ENCODE measurements around the gene SPPL2C. TPM values are rescaled to one million over a fixed set of nuclear protein-coding genes. Genes with fewer than 3 reads are reported as not detected.

The SPPL2C gene
- total and polyA plus RNA-seq, 2 donors: not detected

GRCh38 chr17:45815752-45816151 is 28.9 kb upstream of the SPPL2C start:
- no peak overlapping the region for H3K4me3 ChIP-seq (ENCODE audit: low read length in 2 of 2)
- H3K36me3 ChIP-seq (ENCODE audit: control insufficient read depth in 2 of 2, insufficient read depth in 2 of 2, low read length in 1 of 2): no peaks in the 10 kb centered on the region
- no peak for DNase-seq (ENCODE audit: low read depth in 6 of 9, low spot score in 9 of 9)
- no peaks in the 10 kb centered on the region for H3K4me1 ChIP-seq (ENCODE audit: control insufficient read depth in 2 of 2, insufficient read depth in 2 of 2, low read length in 2 of 2)
- 92% methylated on average over 6 of the region's 6 CpGs for WGBS
- H3K27ac ChIP-seq (ENCODE audit: low read depth in 1 of 2, low read length in 1 of 2): no peak overlapping the region
- H3K27me3 ChIP-seq (ENCODE audit: control insufficient read depth in 2 of 2, insufficient read depth in 1 of 2, low read length in 1 of 2): peaks cover 0 to 34% of the 10 kb centered on the region in 2 donors
- H3K9me3 ChIP-seq (ENCODE audit: control insufficient read depth in 2 of 2, insufficient read depth in 1 of 2, low read length in 1 of 2): no peaks in the 10 kb centered on the region

- no peak overlapping the region for H3K27ac ChIP-seq (ENCODE audit: low read depth in 1 of 2, low read length in 1 of 2)
- peaks cover 0 to 20% of the 10 kb centered on the region in 2 donors for H3K27me3 ChIP-seq (ENCODE audit: control insufficient read depth in 2 of 2, insufficient read depth in 1 of 2, low read length in 1 of 2)
- 92% methylated on average over 6 of the region's 6 CpGs for WGBS
- DNase-seq (ENCODE audit: low read depth in 6 of 9, low spot score in 9 of 9): no peak
- H3K36me3 ChIP-seq (ENCODE audit: control insufficient read depth in 2 of 2, insufficient read depth in 2 of 2, low read length in 1 of 2): no peaks in the 10 kb centered on the region
- H3K4me3 ChIP-seq (ENCODE audit: low read length in 2 of 2): no peak overlapping the region
- no peaks in the 10 kb centered on the region for H3K9me3 ChIP-seq (ENCODE audit: control insufficient read depth in 2 of 2, insufficient read depth in 1 of 2, low read length in 1 of 2)
- no peaks in the 10 kb centered on the region for H3K4me1 ChIP-seq (ENCODE audit: control insufficient read depth in 2 of 2, insufficient read depth in 2 of 2, low read length in 2 of 2)
Measured at GRCh38 chr17:45818041-45818440, 26.6 kb upstream of the SPPL2C start.

- no peak for DNase-seq (ENCODE audit: low read depth in 6 of 9, low spot score in 9 of 9)
- H3K9me3 ChIP-seq (ENCODE audit: control insufficient read depth in 2 of 2, insufficient read depth in 1 of 2, low read length in 1 of 2): no peaks in the 10 kb centered on the region
- no peak overlapping the region for H3K4me3 ChIP-seq (ENCODE audit: low read length in 2 of 2)
- H3K4me1 ChIP-seq (ENCODE audit: control insufficient read depth in 2 of 2, insufficient read depth in 2 of 2, low read length in 2 of 2): no peaks in the 10 kb centered on the region
- no peaks in the 10 kb centered on the region for H3K36me3 ChIP-seq (ENCODE audit: control insufficient read depth in 2 of 2, insufficient read depth in 2 of 2, low read length in 1 of 2)
- no peak overlapping the region for H3K27ac ChIP-seq (ENCODE audit: low read depth in 1 of 2, low read length in 1 of 2)
- WGBS: 92% methylated on average over 4 of the region's 4 CpGs
- H3K27me3 ChIP-seq (ENCODE audit: control insufficient read depth in 2 of 2, insufficient read depth in 1 of 2, low read length in 1 of 2): peaks cover 0 to 14% of the 10 kb centered on the region in 2 donors
Measured at GRCh38 chr17:45818699-45819098, 26.0 kb upstream of the SPPL2C start.

GRCh38 chr17:45819632-45820031 is 25.0 kb upstream of the SPPL2C start:
- Histone ChIP-seq H3K27me3 (ENCODE audit: control insufficient read depth in 2 of 2, insufficient read depth in 1 of 2, low read length in 1 of 2) (peaks cover 0 to 7% of the 10 kb centered on the region in 2 donors), H3K27ac (ENCODE audit: low read depth in 1 of 2, low read length in 1 of 2) (no peak overlapping the region), H3K9me3 (ENCODE audit: control insufficient read depth in 2 of 2, insufficient read depth in 1 of 2, low read length in 1 of 2) (no peaks in the 10 kb centered on the region), H3K4me3 (ENCODE audit: low read length in 2 of 2) (no peak overlapping the region), H3K36me3 (ENCODE audit: control insufficient read depth in 2 of 2, insufficient read depth in 2 of 2, low read length in 1 of 2) (no peaks in the 10 kb centered on the region), H3K4me1 (ENCODE audit: control insufficient read depth in 2 of 2, insufficient read depth in 2 of 2, low read length in 2 of 2) (no peaks in the 10 kb centered on the region)
- no peak for DNase-seq (ENCODE audit: low read depth in 6 of 9, low spot score in 9 of 9)
- WGBS: 93% methylated on average over 6 of the region's 6 CpGs

- Histone ChIP-seq H3K36me3 (ENCODE audit: control insufficient read depth in 2 of 2, insufficient read depth in 2 of 2, low read length in 1 of 2) (no peaks in the 10 kb centered on the region), H3K27ac (ENCODE audit: low read depth in 1 of 2, low read length in 1 of 2) (no peak overlapping the region), H3K9me3 (ENCODE audit: control insufficient read depth in 2 of 2, insufficient read depth in 1 of 2, low read length in 1 of 2) (no peaks in the 10 kb centered on the region), H3K4me3 (ENCODE audit: low read length in 2 of 2) (no peak overlapping the region), H3K4me1 (ENCODE audit: control insufficient read depth in 2 of 2, insufficient read depth in 2 of 2, low read length in 2 of 2) (no peaks in the 10 kb centered on the region), H3K27me3 (ENCODE audit: control insufficient read depth in 2 of 2, insufficient read depth in 1 of 2, low read length in 1 of 2) (peaks cover 0 to 2% of the 10 kb centered on the region in 2 donors)
- DNase-seq (ENCODE audit: low read depth in 6 of 9, low spot score in 9 of 9): no peak
- WGBS: 62% methylated on average over 6 of the region's 6 CpGs
Measured at GRCh38 chr17:45820052-45820780, 24.5 kb upstream of the SPPL2C start.

- no peak for DNase-seq (ENCODE audit: low read depth in 6 of 9, low spot score in 9 of 9)
- H3K27me3 ChIP-seq (ENCODE audit: control insufficient read depth in 2 of 2, insufficient read depth in 1 of 2, low read length in 1 of 2): peaks cover 0 to 2% of the 10 kb centered on the region in 2 donors
- WGBS: 94% methylated on average over 9 of the region's 9 CpGs
- no peak overlapping the region for H3K4me3 ChIP-seq (ENCODE audit: low read length in 2 of 2)
- no peak overlapping the region for H3K27ac ChIP-seq (ENCODE audit: low read depth in 1 of 2, low read length in 1 of 2)
- H3K36me3 ChIP-seq (ENCODE audit: control insufficient read depth in 2 of 2, insufficient read depth in 2 of 2, low read length in 1 of 2): no peaks in the 10 kb centered on the region
- no peaks in the 10 kb centered on the region for H3K4me1 ChIP-seq (ENCODE audit: control insufficient read depth in 2 of 2, insufficient read depth in 2 of 2, low read length in 2 of 2)
- no peaks in the 10 kb centered on the region for H3K9me3 ChIP-seq (ENCODE audit: control insufficient read depth in 2 of 2, insufficient read depth in 1 of 2, low read length in 1 of 2)
Measured at GRCh38 chr17:45821147-45821546, 23.5 kb upstream of the SPPL2C start.

- Histone ChIP-seq H3K4me1 (ENCODE audit: control insufficient read depth in 2 of 2, insufficient read depth in 2 of 2, low read length in 2 of 2) (no peaks in the 10 kb centered on the region), H3K27me3 (ENCODE audit: control insufficient read depth in 2 of 2, insufficient read depth in 1 of 2, low read length in 1 of 2) (peaks cover 0 to 2% of the 10 kb centered on the region in 2 donors), H3K36me3 (ENCODE audit: control insufficient read depth in 2 of 2, insufficient read depth in 2 of 2, low read length in 1 of 2) (no peaks in the 10 kb centered on the region), H3K9me3 (ENCODE audit: control insufficient read depth in 2 of 2, insufficient read depth in 1 of 2, low read length in 1 of 2) (no peaks in the 10 kb centered on the region), H3K4me3 (ENCODE audit: low read length in 2 of 2) (no peak overlapping the region), H3K27ac (ENCODE audit: low read depth in 1 of 2, low read length in 1 of 2) (no peak overlapping the region)
- DNase-seq (ENCODE audit: low read depth in 6 of 9, low spot score in 9 of 9): no peak
- WGBS: 66% methylated on average over 10 of the region's 10 CpGs
Measured at GRCh38 chr17:45823598-45823997, 21.1 kb upstream of the SPPL2C start.

- Histone ChIP-seq H3K27me3 (ENCODE audit: control insufficient read depth in 2 of 2, insufficient read depth in 1 of 2, low read length in 1 of 2) (peaks cover 0 to 2% of the 10 kb centered on the region in 2 donors), H3K27ac (ENCODE audit: low read depth in 1 of 2, low read length in 1 of 2) (no peak overlapping the region), H3K36me3 (ENCODE audit: control insufficient read depth in 2 of 2, insufficient read depth in 2 of 2, low read length in 1 of 2) (no peaks in the 10 kb centered on the region), H3K4me1 (ENCODE audit: control insufficient read depth in 2 of 2, insufficient read depth in 2 of 2, low read length in 2 of 2) (no peaks in the 10 kb centered on the region), H3K4me3 (ENCODE audit: low read length in 2 of 2) (no peak overlapping the region), H3K9me3 (ENCODE audit: control insufficient read depth in 2 of 2, insufficient read depth in 1 of 2, low read length in 1 of 2) (no peaks in the 10 kb centered on the region)
- WGBS: 93% methylated on average over 7 of the region's 7 CpGs
- DNase-seq (ENCODE audit: low read depth in 6 of 9, low spot score in 9 of 9): no peak
Measured at GRCh38 chr17:45824475-45824874, 20.2 kb upstream of the SPPL2C start.

GRCh38 chr17:45824901-45825492 is 19.7 kb upstream of the SPPL2C start:
- Histone ChIP-seq H3K36me3 (ENCODE audit: control insufficient read depth in 2 of 2, insufficient read depth in 2 of 2, low read length in 1 of 2) (no peaks in the 10 kb centered on the region), H3K27me3 (ENCODE audit: control insufficient read depth in 2 of 2, insufficient read depth in 1 of 2, low read length in 1 of 2) (peaks cover 0 to 2% of the 10 kb centered on the region in 2 donors), H3K9me3 (ENCODE audit: control insufficient read depth in 2 of 2, insufficient read depth in 1 of 2, low read length in 1 of 2) (no peaks in the 10 kb centered on the region), H3K4me1 (ENCODE audit: control insufficient read depth in 2 of 2, insufficient read depth in 2 of 2, low read length in 2 of 2) (no peaks in the 10 kb centered on the region), H3K27ac (ENCODE audit: low read depth in 1 of 2, low read length in 1 of 2) (no peak overlapping the region), H3K4me3 (ENCODE audit: low read length in 2 of 2) (no peak overlapping the region)
- WGBS: 95% methylated on average over 13 of the region's 13 CpGs
- DNase-seq (ENCODE audit: low read depth in 6 of 9, low spot score in 9 of 9): no peak
